Renal cortex interstitium (tissue), 11 donors: ENCODE data around the gene LRP11. TPM values are rescaled to one million over a fixed set of nuclear protein-coding genes. Genes with fewer than 3 reads are reported as not detected.
"Not testable (repeated sequence)": the region's sequence is repeated elsewhere in the genome, so short reads cannot be mapped to it uniquely, and the experiment has no call there.

Experiments
- DNase-seq, 11 donors: peaks; one replicate each; pipeline ENCODE4 v3.0.0-alpha.2; 2013; ENCODE audit warnings: low read depth in 9 of 11, low spot score in 4 of 11; ENCODE audit errors: extremely low read depth in 1 of 11
- polyA plus RNA-seq, 3 donors: library from polyadenylated mRNA; unstranded; fragments of 120-200 nt; gene quantifications; one replicate each; pipeline ENCODE4 v1.2.1, GENCODE V29; 2013; ENCODE audit not compliant: insufficient read length in 3 of 3

The LRP11 gene
- polyA plus RNA-seq, 3 donors, result 31.6 to 35.6 (median 34.0) TPM

GRCh38 chr6:149900620-149901443, 36.7 kb upstream of the LRP11 start:
- DNase-seq, result no peak

GRCh38 chr6:149899926-149900619, 35.9 kb upstream of the LRP11 start:
- DNase-seq, result no peak

- no peak for DNase-seq
Observed at GRCh38 chr6:149899486-149899885, 35.3 kb upstream of the LRP11 start.

DNA sequence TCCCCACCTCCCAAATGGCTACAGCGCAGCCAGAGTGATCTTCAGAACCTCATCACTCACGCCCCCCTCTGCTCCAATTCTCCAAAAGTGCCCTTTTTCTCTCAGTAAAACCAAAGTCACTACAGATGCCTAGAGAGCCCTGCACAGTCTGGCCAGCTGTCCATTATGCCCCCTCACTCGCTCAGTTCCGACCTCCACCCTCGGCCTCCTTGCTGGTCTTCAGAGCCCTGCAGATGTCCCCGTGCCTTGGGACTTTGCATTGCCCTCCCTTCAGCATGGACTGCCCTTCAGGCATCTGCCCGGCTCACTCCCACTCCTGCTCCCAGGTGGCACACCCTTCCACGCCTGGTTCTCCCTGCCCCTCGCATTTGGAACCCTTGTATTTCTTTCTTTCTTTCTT, 34.8 kb upstream of the LRP11 start:
- DNase-seq, result no peak

- DNase-seq, result no peak
Observed at GRCh38 chr6:149897855-149898744, 33.9 kb upstream of the LRP11 start, which contains the start of gene RAET1E. RAET1E (minus strand) TSS chr6:149898113; CDS start chr6:149890901, 7,212 bp downstream.

- DNase-seq, result no peak
Observed at GRCh38 chr6:149897015-149897697, 33.0 kb upstream of the LRP11 start.

DNA sequence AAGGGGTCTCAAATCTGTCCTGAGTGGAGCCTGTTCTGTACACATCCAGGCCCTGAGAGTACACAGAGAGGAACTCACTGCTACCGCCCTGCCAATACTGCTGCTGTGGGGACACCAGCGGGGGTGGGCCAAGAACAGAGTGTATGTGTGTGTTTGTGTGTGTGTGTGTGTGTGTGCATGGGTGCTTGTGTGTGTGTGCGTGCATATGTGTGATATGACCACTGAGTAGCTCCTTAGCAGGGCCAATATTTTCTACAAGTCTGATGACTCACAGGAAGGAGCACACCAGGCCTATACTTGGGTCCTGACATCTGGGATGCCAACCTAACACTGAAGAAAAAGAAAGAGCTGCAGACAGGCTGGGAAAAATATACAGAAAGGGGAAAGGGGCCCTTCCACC, 32.3 kb upstream of the LRP11 start:
- DNase-seq, result no peak

- peak in 1 of 11 donors; percentile 20 for DNase-seq
Observed at GRCh38 chr6:149895833-149896271, 31.7 kb upstream of the LRP11 start.

- peak in 1 of 11 donors; percentile 14 for DNase-seq
Observed at GRCh38 chr6:149895048-149895590, 31.0 kb upstream of the LRP11 start.

GRCh38 chr6:149891864-149892263, 27.7 kb upstream of the LRP11 start:
- not testable (repeated sequence) for DNase-seq

- DNase-seq, result no peak
Observed at GRCh38 chr6:149891259-149891658, 27.1 kb upstream of the LRP11 start.

GRCh38 chr6:149890629-149891045, 26.5 kb upstream of the LRP11 start:
- DNase-seq, result no peak

GRCh38 chr6:149889326-149889725, 25.2 kb upstream of the LRP11 start:
- DNase-seq, result no peak

GRCh38 chr6:149888659-149889058, 24.5 kb upstream of the LRP11 start:
- no peak for DNase-seq

GRCh38 chr6:149888093-149888492, 23.9 kb upstream of the LRP11 start:
- no peak for DNase-seq

DNA sequence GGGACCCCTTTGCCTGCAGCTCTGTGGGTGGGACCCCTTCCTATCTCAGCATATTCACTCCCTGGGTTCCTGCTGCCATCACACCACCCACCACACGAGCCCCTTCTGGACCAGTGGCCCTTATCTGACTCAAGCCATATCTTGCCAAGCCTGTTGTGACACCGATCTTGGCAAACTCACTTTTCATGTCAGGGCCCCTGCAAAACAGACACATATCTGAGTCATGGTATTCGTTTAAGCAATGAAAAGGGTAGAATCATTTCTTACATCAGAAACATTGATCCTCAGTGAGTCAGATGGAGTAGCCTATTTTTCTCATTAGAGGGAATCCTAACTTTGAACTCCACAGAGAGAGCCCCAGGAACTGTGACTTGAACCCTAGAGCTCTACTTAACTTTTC, 23.2 kb upstream of the LRP11 start:
- DNase-seq, result no peak

DNA sequence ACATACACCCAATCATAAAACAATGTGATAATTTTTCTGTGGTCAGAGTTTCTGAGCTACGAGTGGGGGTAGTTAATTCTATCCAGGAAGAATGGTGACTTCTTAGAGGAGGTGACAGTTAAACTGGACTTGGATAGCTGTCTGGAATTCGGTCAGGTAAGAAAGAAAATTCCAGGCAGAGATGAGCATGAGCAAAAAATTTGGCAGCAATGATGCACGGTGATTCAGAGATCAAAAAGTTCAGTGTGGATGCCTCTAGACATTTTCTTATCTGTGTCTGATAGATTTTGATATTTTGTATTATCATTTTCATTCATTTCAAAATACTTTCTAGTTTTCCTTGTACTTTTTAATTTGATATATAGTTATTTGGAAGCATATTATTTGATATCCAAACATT, 21.7 kb upstream of the LRP11 start:
- DNase-seq, result no peak

- no peak for DNase-seq
Observed at GRCh38 chr6:149884617-149885016, 20.5 kb upstream of the LRP11 start.

- no peak for DNase-seq
Observed at GRCh38 chr6:149884215-149884614, 20.1 kb upstream of the LRP11 start.
